GM21717 (cell line): ENCODE measurements around the gene RPUSD1.

ENCODE experiments used
- ATAC-seq: cut with Tn5 transposase; IDR thresholded peaks from one replicate; pipeline ENCODE4 v1.9.1; 2021; ENCODE audit warnings: mild to moderate bottlenecking, moderate library complexity; ENCODE audit not compliant: unreplicated experiment

RPUSD1 gene

GRCh38 chr16:799948-800833 lies 12.0 kb upstream of the RPUSD1 start, which contains the start of gene GNG13:
Gene GNG13 (minus strand): TSS chr16:800734. CDS start chr16:799077, 1,657 bp downstream.
- no peak for ATAC-seq

GRCh38 chr16:799111-799947 lies 11.1 kb upstream of the RPUSD1 start:
- no peak for ATAC-seq

GRCh38 chr16:798666-799065 lies 10.5 kb upstream of the RPUSD1 start:
- ATAC-seq: no peak

DNA sequence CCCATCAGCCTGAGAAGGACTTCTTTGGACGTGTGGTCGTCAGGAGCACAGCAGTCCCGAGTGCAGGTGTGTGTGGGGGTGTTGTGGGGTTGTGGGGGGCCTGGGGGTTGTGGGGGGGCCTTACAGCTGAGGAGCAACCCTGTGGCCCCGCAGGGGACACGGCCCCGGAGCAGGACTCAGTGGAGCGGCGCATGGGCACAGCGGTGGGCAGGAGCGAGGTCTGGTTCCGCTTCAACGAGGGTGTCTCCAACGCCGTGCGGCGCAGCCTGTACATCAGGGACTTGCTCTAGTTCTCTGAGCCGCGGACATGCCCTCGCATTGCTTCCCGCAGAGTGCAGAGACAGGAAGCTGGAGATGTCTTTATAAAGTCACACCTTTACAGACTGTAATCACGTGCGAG lies 9.5 kb upstream of the RPUSD1 start:
- no peak for ATAC-seq

- no peak for ATAC-seq
Measured at GRCh38 chr16:797120-797420, 8.9 kb upstream of the RPUSD1 start.

DNA sequence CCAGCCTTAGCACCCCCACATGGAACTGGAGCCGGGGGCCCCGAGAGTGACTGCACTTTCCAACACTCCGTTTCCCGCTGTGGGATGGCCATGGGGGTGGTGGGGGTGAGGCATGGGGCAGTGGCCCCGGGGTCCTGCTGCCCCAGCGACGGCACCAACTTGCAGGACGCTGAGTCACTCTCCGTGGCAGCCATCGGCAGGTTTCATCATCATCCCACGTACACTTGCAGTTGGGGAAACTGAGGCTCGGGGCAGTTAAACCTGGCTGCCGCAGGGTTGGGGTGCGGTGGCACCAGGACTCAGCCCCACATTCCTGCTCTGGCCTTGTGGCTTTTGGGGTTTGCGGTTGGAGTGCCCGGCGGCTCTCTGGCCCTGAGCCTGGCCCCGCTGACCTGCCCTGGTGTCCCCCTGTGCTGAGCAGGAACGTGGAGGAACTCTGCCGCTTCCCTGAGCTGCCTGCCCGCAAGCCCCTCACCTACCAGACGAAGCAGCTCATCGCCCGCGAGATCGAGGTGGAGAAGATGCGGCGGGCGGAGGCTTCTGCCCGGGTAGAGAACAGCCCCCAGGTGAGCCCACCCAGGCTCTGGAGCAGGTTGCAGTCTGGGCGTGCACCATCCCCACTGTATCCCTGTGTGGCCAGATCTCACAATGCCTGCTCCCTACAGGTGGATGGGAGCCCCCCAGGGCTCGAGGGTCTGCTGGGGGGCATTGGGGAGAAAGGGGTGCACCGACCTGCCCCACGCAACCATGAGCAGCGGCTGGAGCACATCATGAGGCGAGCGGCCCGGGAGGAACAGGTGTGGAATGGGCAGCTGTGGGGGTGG lies 8.3 kb upstream of the RPUSD1 start:
- ATAC-seq: no peak

DNA sequence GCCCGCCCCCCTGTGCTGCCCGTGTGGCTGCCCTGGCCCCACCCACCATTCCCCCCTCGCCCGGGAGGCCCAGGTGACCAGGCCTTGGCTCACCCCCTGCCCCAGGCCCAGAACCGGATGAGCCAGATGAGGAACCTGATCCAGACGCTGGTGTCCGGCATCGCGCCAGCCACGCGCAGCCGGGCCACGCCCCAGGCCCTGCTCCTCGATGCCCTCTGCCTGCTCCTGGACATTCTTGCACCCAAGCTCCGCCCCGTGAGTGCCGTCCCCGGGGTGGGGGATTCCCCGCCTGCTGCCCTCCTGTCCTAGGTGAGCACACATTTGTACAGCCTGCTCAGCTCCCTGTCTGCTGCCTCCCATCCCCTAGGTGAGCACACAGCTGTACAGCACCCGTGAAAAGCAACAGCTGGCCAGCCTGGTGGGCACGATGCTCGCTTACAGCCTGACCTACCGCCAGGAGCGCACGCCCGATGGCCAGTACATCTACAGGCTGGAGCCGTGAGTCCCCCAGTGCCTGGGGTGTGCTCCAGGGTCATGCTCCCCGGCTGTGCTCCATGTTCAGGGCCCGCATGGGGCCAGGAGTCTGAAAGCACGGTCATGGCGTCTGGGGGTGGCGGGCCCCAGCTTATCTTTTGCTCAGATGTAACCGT lies 7.5 kb upstream of the RPUSD1 start:
- no peak for ATAC-seq

DNA sequence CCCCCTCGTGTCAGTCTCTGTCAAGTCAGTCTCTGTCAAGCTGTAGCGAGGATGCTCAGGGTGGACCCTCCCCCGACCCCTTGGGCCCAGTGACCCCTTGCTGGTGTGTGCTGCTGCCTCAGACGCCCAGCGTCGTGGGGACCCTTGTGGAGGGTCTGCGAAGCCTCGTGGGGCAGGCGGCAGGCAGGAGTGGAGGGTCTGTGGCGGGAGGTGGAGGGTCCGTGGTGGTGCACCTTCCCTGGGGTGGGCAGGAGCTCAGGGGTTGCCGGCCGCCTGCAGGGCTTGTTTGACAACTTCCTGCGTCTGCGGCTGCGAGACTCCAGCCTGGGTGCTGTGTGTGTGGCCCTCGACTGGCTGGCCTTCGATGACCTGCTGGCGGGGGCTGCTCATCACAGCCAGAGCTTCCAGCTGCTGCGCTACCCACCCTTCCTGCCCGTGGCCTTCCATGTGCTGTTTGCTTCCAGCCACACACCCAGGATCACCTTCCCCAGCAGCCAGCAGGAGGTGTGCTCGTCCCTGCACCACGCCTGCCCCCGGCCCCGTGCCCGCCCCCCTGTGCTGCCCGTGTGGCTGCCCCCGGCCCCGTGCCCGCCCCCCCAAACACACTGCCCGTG lies 6.8 kb upstream of the RPUSD1 start:
- no peak for ATAC-seq

DNA sequence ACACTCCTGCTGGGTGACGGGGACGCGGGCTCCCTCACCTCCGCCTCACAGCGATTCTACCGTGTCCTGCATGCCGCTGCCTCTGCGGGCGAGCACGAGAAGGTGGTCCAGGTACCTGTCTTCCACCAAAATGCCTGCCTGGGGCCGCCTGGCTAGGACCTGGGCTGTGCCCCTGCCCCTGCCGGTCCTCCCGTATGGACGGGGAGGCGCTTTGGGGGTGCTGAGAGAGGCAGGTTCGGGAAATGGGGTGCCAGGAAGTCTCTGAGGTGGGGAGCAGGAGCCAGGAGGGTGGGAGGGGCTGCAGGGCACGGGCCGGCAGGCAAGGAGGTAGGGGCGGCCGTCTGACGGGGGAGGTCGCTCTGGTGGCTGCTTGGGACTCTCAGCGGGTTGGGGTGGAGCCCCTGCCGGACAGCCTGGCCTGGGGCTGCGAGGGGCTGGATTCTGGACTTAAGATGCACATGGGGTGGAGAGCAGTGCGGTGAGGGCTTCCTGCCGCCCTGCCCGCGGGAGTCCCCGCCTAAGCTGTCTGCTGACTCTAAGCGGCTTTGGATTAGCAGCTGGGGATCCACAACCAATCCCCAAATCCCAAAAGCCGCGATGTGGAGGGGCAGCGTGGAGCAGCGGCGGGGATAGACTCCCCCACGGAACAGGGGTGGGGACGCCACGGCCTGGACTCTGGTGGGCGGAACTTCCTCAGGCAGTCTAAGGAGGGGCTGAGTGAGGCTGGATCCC lies 6.1 kb upstream of the RPUSD1 start:
- ATAC-seq: no peak

GRCh38 chr16:793414-793813 lies 5.2 kb upstream of the RPUSD1 start:
- no peak for ATAC-seq

DNA sequence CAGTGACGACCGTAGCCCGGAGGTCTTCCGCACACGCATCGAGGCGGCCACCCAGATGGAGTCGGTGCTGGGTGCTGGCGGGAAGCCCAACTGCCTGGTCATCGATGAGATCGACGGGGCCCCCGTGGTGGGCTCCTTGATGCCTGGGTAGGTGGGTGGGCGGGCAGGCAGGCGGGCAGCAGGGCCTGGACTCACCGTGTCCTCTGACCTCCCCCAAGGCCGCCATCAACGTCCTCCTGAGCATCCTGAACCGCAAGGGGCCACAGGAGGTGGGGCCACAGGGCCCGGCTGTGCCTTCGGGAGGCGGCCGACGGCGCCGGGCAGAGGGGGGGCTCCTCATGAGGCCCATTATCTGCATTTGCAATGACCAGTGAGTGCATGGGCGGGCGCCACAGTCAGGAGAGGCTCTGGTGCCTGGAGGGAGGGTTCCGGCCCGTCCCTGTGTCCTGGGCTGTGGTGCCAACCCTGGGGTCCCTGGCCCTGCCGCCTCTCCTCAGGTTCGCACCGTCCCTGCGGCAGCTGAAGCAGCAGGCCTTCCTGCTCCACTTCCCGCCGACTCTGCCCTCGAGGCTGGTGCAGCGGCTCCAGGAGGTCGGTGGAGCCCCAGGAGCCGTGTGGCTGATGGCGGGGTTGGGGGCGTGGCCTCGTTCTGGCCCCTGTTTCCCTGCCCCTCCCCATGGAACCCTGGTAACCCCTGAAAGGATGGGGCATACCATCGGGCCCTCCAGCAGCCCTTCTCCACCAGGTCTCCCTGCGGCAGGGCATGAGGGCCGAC lies 4.2 kb upstream of the RPUSD1 start:
- no peak for ATAC-seq

GRCh38 chr16:791131-791530 lies 3.0 kb upstream of the RPUSD1 start:
- ATAC-seq: no peak

- ATAC-seq: no peak
Measured at GRCh38 chr16:790086-790485, 1.9 kb upstream of the RPUSD1 start.

- no peak for ATAC-seq
Measured at GRCh38 chr16:789191-789850, 1.1 kb upstream of the RPUSD1 start.

DNA sequence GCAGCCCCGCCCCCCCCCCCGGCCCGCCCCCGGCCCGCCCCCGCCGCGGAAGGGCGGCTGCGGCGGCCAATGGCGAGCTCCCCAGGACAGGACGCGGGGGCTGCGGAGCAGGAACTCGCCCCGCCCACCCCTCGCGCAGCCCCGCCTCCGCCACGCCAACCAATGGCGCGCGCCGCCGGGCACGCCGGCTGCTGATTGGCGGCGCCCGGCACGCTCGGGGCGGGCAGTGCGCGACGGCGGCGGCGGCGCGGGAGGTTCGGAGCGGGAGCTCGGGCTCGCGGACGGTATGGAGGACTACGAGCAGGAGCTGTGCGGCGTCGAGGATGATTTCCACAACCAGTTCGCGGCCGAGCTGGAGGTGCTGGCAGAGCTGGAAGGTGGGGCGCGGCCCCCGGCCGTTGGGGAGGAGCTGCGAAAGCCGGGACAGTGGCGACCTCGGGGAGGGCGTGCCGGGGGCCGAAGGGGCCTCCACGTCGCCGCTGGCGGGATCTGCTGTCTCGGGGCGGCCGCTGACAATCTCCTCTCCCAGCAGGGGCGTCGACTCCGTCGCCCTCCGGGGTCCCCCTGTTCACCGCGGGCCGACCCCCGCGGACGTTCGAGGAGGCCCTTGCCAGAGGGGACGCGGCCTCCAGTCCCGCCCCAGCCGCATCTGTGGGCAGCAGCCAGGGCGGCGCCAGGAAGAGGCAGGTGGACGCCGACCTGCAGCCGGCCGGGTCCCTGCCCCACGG lies 382 bp upstream of the RPUSD1 start, which contains the start of gene CHTF18:
TSS of gene CHTF18 (plus strand) at position 222 of the 728 bp plus-strand sequence. CDS start at position 287, 65 bp downstream.
- ATAC-seq: peak; percentile 54

GRCh38 chr16:787321-787966 lies 737 bp downstream of the RPUSD1 start:
- ATAC-seq: no peak
